ENCODE measurements around the gene TRAPPC5. TPM values are rescaled to one million over a fixed set of nuclear protein-coding genes. Genes with fewer than 3 reads are reported as not detected.

Gene TRAPPC5
- total and polyA plus RNA-seq, 2 experiments from 2014 or later: 78.3 to 252 TPM

- Mint-ChIP-seq H3K27ac (no peak overlapping the region), H3K4me3 (no peak overlapping the region), H3K9me3 (no peaks in the 10 kb centered on the region; the same call in 2 of the 3 replicates), H3K4me1 (peaks cover 26% of the 10 kb centered on the region), H3K36me3 (ENCODE audit: low read depth) (no peaks in the 10 kb centered on the region; the same call in 2 of the 3 replicates), H3K27me3 (ENCODE audit: insufficient read depth, low read depth, poor library complexity) (peaks cover 7% of the 10 kb centered on the region)
- no peak for TF ChIP-seq ZNF331 (CRISPR knock-in tag; IDR thresholded peaks at IDR 0.05; ENCODE audit: low read depth)
- TF ChIP-seq REST (IDR thresholded peaks at IDR 0.05; ENCODE audit: unreplicated experiment): no peak
- TF ChIP-seq CTCF (conservative IDR thresholded peaks at IDR 0.05; ENCODE audit: low read depth in 2 of 2): no peak
- TF ChIP-seq EZH2 (IDR thresholded peaks at IDR 0.05; ENCODE audit: low read depth, unreplicated experiment): no peak
- no peak for TF ChIP-seq EZH2phosphoT487 (IDR thresholded peaks at IDR 0.05; ENCODE audit: unreplicated experiment)
- no peak for TF ChIP-seq STAT1 (IDR thresholded peaks at IDR 0.05; ENCODE audit: unreplicated experiment)
- TF ChIP-seq NANOG (IDR thresholded peaks at IDR 0.05; ENCODE audit: borderline replicate concordance): no peak
- no peak for TF ChIP-seq JUNB (IDR thresholded peaks at IDR 0.05; ENCODE audit: unreplicated experiment)
- no peak for TF ChIP-seq ETS1 (IDR thresholded peaks at IDR 0.05)
- TF ChIP-seq POLR2AphosphoS5 (IDR thresholded peaks at IDR 0.05; ENCODE audit: low read depth): no peak
- TF ChIP-seq CREB1 (CRISPR knock-in tag; IDR thresholded peaks at IDR 0.05; ENCODE audit: low read depth): no peak
- no peak for TF ChIP-seq ZNF114 (CRISPR knock-in tag; IDR thresholded peaks at IDR 0.05)
- no peak for TF ChIP-seq ZNF462 (CRISPR knock-in tag; IDR thresholded peaks at IDR 0.05)
- Histone ChIP-seq H3F3A (replicated peaks; ENCODE audit: low read depth) (no peaks in the 10 kb centered on the region), H3K9me2 (ENCODE audit: insufficient read depth) (no peaks in the 10 kb centered on the region), H3K4me2 (no peak overlapping the region), H2AFZ (peak overlapping the region; percentile 84; the same call in 1 of the 2 replicates), H4K20me1 (replicated peaks; ENCODE audit: insufficient read depth) (no peaks in the 10 kb centered on the region), H3K27ac (ENCODE audit: low read depth) (no peak overlapping the region), H3K4me1 (ENCODE audit: insufficient read depth) (0 out of 2 replicates have a peak, but pooled peaks cover 4% of the 10 kb centered on the region), H3K4me3 (no peak overlapping the region), H3K79me2 (replicated peaks; ENCODE audit: insufficient read depth) (no peaks in the 10 kb centered on the region), H3K27me3 (ENCODE audit: insufficient read depth) (no peaks in the 10 kb centered on the region), H3K36me3 (ENCODE audit: insufficient read depth) (no peaks in the 10 kb centered on the region)
- DNase-seq (ENCODE audit: low spot score) (no peak), ATAC-seq (no peak)
Measured at GRCh38 chr19:7699417-7700401, 19.1 kb downstream of the TRAPPC5 start.
